ENCODE data around the gene PDE6B.

DNA sequence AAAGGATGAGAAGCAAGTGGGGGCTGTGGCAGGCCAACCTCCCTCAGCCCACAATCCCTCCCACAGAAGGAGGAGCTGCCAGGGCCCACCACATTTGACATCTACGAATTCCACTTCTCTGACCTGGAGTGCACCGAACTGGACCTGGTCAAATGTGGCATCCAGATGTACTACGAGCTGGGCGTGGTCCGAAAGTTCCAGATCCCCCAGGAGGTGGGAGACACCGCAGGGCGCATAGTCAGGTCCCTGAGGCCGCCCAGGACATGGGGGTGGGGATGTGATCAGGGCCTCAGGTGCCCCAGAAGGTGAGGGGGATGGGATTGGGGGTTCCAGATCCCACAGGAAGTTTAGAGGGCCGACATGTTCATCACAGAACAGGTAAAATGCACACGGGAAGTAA, 35.0 kb downstream of the PDE6B start:
- TF ChIP-seq, protein P1, sequence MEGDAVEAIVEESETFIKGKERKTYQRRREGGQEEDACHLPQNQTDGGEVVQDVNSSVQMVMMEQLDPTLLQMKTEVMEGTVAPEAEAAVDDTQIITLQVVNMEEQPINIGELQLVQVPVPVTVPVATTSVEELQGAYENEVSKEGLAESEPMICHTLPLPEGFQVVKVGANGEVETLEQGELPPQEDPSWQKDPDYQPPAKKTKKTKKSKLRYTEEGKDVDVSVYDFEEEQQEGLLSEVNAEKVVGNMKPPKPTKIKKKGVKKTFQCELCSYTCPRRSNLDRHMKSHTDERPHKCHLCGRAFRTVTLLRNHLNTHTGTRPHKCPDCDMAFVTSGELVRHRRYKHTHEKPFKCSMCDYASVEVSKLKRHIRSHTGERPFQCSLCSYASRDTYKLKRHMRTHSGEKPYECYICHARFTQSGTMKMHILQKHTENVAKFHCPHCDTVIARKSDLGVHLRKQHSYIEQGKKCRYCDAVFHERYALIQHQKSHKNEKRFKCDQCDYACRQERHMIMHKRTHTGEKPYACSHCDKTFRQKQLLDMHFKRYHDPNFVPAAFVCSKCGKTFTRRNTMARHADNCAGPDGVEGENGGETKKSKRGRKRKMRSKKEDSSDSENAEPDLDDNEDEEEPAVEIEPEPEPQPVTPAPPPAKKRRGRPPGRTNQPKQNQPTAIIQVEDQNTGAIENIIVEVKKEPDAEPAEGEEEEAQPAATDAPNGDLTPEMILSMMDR (conservative IDR thresholded peaks at IDR 0.05; ENCODE audit: low read length): no peak
- TF ChIP-seq EZH2phosphoT487 (IDR thresholded peaks at IDR 0.05; ENCODE audit: borderline replicate concordance, low read depth, low read length): no peak
